Astrocyte (in vitro differentiated cells and primary cell): ENCODE results near the gene SLC25A12. TPM values are rescaled to one million over a fixed set of nuclear protein-coding genes. Genes with fewer than 3 reads are reported as not detected.

Experiments
- DNase-seq: peaks from one replicate; pipeline ENCODE4 v3.0.0-alpha.2; 2010; ENCODE audit warnings: low read depth
- FAIRE-seq: peaks from 2 replicates; lab custom pipeline; 2011; peaks lifted over from hg19 to GRCh38; lab: Jason Lieb, UNC
- H2AFZ ChIP-seq: 2 replicates; pipeline ENCODE4 v1.6.0; 2012; ENCODE audit warnings: low read depth, low read length, inconsistent platforms
- H3K27ac ChIP-seq: 2 replicates; pipeline ENCODE4 v1.5.1; 2011; ENCODE audit warnings: low read depth, low read length, inconsistent platforms
- H3K27me3 ChIP-seq: 2 replicates; pipeline ENCODE4 v1.6.0; 2011; ENCODE audit warnings: low read length, inconsistent platforms; ENCODE audit not compliant: insufficient read depth
- H3K36me3 ChIP-seq: 2 replicates; pipeline ENCODE4 v1.5.1; 2011; ENCODE audit warnings: low read length, inconsistent platforms; ENCODE audit not compliant: insufficient read depth
- H3K4me1 ChIP-seq: 2 replicates; pipeline ENCODE4 v1.5.1; 2011; ENCODE audit warnings: low read length, inconsistent platforms; ENCODE audit not compliant: insufficient read depth
- H3K4me2 ChIP-seq: 2 replicates; pipeline ENCODE4 v1.6.0; 2012; ENCODE audit warnings: low read length, inconsistent platforms
- H3K4me3 ChIP-seq: 2 replicates; pipeline ENCODE4 v1.5.1; 2011; ENCODE audit warnings: low read depth, mild to moderate bottlenecking, low read length, inconsistent platforms; ENCODE audit not compliant: insufficient read depth
- H3K79me2 ChIP-seq: 2 replicates; pipeline ENCODE4 v1.6.0; 2012; ENCODE audit warnings: mild to moderate bottlenecking, low read length, inconsistent platforms; ENCODE audit not compliant: insufficient read depth
- H3K9ac ChIP-seq: 2 replicates; pipeline ENCODE4 v1.6.0; 2012; ENCODE audit warnings: mild to moderate bottlenecking, low read length, inconsistent platforms
- H3K9me3 ChIP-seq: 2 replicates; pipeline ENCODE4 v1.5.1; 2012; ENCODE audit warnings: low read depth, mild to moderate bottlenecking, low read length, inconsistent platforms; ENCODE audit not compliant: insufficient read depth
- H4K20me1 ChIP-seq: 2 replicates; pipeline ENCODE4 v1.6.0; 2012; ENCODE audit warnings: low read length, inconsistent platforms; ENCODE audit not compliant: insufficient read depth
- H3K27ac Mint-ChIP-seq: one replicate; pipeline ENCODE4 v1.8.0; 2021; ENCODE audit warnings: mild to moderate bottlenecking, mixed read lengths; ENCODE audit not compliant: unreplicated experiment
- H3K27me3 Mint-ChIP-seq: one replicate; pipeline ENCODE4 v1.8.0; 2021; ENCODE audit warnings: low read depth, mixed read lengths; ENCODE audit not compliant: unreplicated experiment
- H3K36me3 Mint-ChIP-seq: one replicate; pipeline ENCODE4 v1.8.0; 2021; ENCODE audit warnings: low read depth, mixed read lengths; ENCODE audit not compliant: unreplicated experiment
- H3K4me1 Mint-ChIP-seq: one replicate; pipeline ENCODE4 v1.8.0; 2021; ENCODE audit warnings: low read depth, mixed read lengths; ENCODE audit not compliant: unreplicated experiment
- H3K4me3 Mint-ChIP-seq: one replicate; pipeline ENCODE4 v1.8.0; 2021; ENCODE audit warnings: mild to moderate bottlenecking, moderate library complexity, mixed read lengths; ENCODE audit not compliant: unreplicated experiment
- H3K9me3 Mint-ChIP-seq: one replicate; pipeline ENCODE4 v1.8.0; 2021; ENCODE audit warnings: mild to moderate bottlenecking, mixed read lengths; ENCODE audit not compliant: unreplicated experiment
- CTCF ChIP-seq: IDR thresholded peaks from 2 replicates; pipeline ENCODE4 v1.5.1; 2011; ENCODE audit warnings: low read depth, mild to moderate bottlenecking, inconsistent platforms, low read length, moderate library complexity; ENCODE audit not compliant: insufficient read depth
- EZH2 ChIP-seq: IDR thresholded peaks from 2 replicates; pipeline ENCODE4 v1.6.1; 2012; ENCODE audit warnings: mild to moderate bottlenecking, low read length, inconsistent platforms; ENCODE audit not compliant: insufficient read depth
- total RNA-seq: library from RNA; stranded (reverse); gene quantifications from 2 replicates; pipeline ENCODE4 v1.2.1, GENCODE V29; 2021

SLC25A12 gene
- total RNA-seq, 1 donor from 2014 or later, result 18.1 TPM

GRCh38 chr2:171792886-171793580, 101.0 kb downstream of the SLC25A12 start:
- no peak overlapping the region for H3K4me3 Mint-ChIP-seq
- H3K9me3 Mint-ChIP-seq, result no peaks in the 10 kb centered on the region
- Histone ChIP-seq H3K4me3 (no peak overlapping the region), H3K9me3 (no peaks in the 10 kb centered on the region), H3K27me3 (no peaks in the 10 kb centered on the region), H3K9ac (no peak overlapping the region), H3K4me2 (no peak overlapping the region), H3K27ac (no peak overlapping the region), H3K4me1 (peaks cover 4% of the 10 kb centered on the region), H2AFZ (no peak overlapping the region), H3K36me3 (peaks cover 8% of the 10 kb centered on the region), H4K20me1 (no peaks in the 10 kb centered on the region), H3K79me2 (no peaks in the 10 kb centered on the region)
- peaks cover 14% of the 10 kb centered on the region for H3K36me3 Mint-ChIP-seq
- no peaks in the 10 kb centered on the region for H3K27me3 Mint-ChIP-seq
- H3K27ac Mint-ChIP-seq, result peak overlapping the region; percentile 47
- no peak for FAIRE-seq
- DNase-seq, result no peak
- no peak for TF ChIP-seq CTCF
- TF ChIP-seq EZH2, result no peak
- peaks cover 10% of the 10 kb centered on the region for H3K4me1 Mint-ChIP-seq

- H3K9me3 ChIP-seq, result no peaks in the 10 kb centered on the region
- H3K79me2 ChIP-seq, result no peaks in the 10 kb centered on the region
- peaks cover 14% of the 10 kb centered on the region for H3K36me3 ChIP-seq
- Mint-ChIP-seq H3K4me1 (peaks cover 4% of the 10 kb centered on the region), H3K9me3 (no peaks in the 10 kb centered on the region), H3K27me3 (no peaks in the 10 kb centered on the region), H3K27ac (no peak overlapping the region), H3K36me3 (peaks cover 18% of the 10 kb centered on the region), H3K4me3 (no peak overlapping the region)
- no peak overlapping the region for H3K9ac ChIP-seq
- DNase-seq (no peak), FAIRE-seq (no peak)
- TF ChIP-seq CTCF, result no peak
- no peak for TF ChIP-seq EZH2
- no peaks in the 10 kb centered on the region for H4K20me1 ChIP-seq
- H3K4me2 ChIP-seq, result no peak overlapping the region
- no peaks in the 10 kb centered on the region for H3K27me3 ChIP-seq
- H3K4me3 ChIP-seq, result no peak overlapping the region
- no peak overlapping the region for H2AFZ ChIP-seq
- H3K4me1 ChIP-seq, result no peaks in the 10 kb centered on the region
- no peak overlapping the region for H3K27ac ChIP-seq
Measured at GRCh38 chr2:171792157-171792556, 101.9 kb downstream of the SLC25A12 start.

- Histone ChIP-seq H3K9me3 (no peaks in the 10 kb centered on the region), H3K79me2 (no peaks in the 10 kb centered on the region), H4K20me1 (no peaks in the 10 kb centered on the region), H3K27ac (no peak overlapping the region), H3K4me3 (no peak overlapping the region), H3K4me1 (no peaks in the 10 kb centered on the region), H2AFZ (no peak overlapping the region), H3K27me3 (no peaks in the 10 kb centered on the region), H3K4me2 (no peak overlapping the region), H3K36me3 (peaks cover 14% of the 10 kb centered on the region), H3K9ac (no peak overlapping the region)
- no peak overlapping the region for H3K27ac Mint-ChIP-seq
- no peak for DNase-seq
- no peak overlapping the region for H3K4me3 Mint-ChIP-seq
- peaks cover 4% of the 10 kb centered on the region for H3K4me1 Mint-ChIP-seq
- H3K9me3 Mint-ChIP-seq, result no peaks in the 10 kb centered on the region
- no peaks in the 10 kb centered on the region for H3K27me3 Mint-ChIP-seq
- H3K36me3 Mint-ChIP-seq, result peaks cover 22% of the 10 kb centered on the region
- no peak for FAIRE-seq
- no peak for TF ChIP-seq CTCF
- no peak for TF ChIP-seq EZH2
Measured at GRCh38 chr2:171791361-171791760, 102.7 kb downstream of the SLC25A12 start.
